ENCODE data around the gene CNPY3. TPM values are rescaled to one million over a fixed set of nuclear protein-coding genes. Genes with fewer than 3 reads are reported as not detected.

The CNPY3 gene
- total and polyA plus RNA-seq, 2 experiments from 2014 or later: 71.8 to 137 TPM

DNA sequence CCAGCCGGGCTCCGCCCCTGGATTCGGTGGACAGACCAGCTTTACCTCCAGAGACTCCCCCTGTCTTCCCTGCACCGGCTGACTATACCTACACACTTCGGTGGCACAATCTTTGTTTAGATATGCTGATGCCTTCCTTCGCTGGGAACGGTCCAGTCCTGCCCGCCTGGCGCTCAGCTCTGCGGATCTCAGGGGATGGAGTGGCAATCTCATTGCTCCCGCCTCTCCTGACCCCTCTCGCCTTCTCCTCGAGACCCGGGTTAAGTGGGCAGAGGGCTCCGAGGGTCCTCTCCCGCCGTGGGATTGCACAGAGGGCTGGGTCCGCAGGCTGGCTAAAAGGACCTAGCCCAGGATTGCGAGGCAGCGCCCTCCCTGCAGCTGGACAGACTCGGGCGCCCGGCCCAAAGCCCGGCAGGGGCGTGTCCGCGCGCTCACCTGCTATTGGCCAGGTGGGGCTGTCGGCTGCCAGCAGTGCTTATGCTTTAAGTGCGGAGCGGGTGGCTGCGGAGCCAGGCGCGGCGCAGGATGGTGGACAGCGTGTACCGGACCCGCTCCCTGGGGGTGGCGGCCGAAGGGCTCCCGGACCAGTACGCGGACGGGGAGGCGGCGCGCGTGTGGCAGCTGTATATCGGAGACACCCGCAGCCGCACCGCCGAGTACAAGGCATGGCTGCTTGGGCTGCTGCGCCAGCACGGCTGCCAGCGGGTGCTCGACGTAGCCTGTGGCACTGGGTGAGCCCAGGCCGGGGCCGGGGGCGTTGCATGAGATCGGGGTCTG, 31.2 kb downstream of the CNPY3 start, which contains the start of gene GNMT:
Gene GNMT (plus strand): TSS at position 512 of the 777 bp plus-strand sequence. CDS start 14 bp downstream, at position 526.
- 5% methylated on average over 43 of the region's 62 CpGs for WGBS (ENCODE audit: low lambda C conversion rate, missing lambda C conversion rate)
- Histone ChIP-seq H3K27me3 (no peaks in the 10 kb centered on the region), H3K36me3 (replicated peaks; ENCODE audit: insufficient read depth, low read depth) (no peaks in the 10 kb centered on the region), H3K9me3 (ENCODE audit: low read depth) (no peaks in the 10 kb centered on the region), H3K4me2 (peak within 1 kb of the TSS; percentile 100), H2AFZ (peak within 1 kb of the TSS; percentile 92), H3K27ac (no peak within 1 kb of the TSS), H3K4me1 (ENCODE audit: insufficient read depth) (peaks cover 14% of the 10 kb centered on the region), H4K20me1 (ENCODE audit: insufficient read depth, poor library complexity, severe bottlenecking) (no peaks in the 10 kb centered on the region), H3K9me2 (replicated peaks; ENCODE audit: insufficient read depth) (no peaks in the 10 kb centered on the region), H3K4me3 (peak within 1 kb of the TSS; percentile 52), H3K79me2 (no peaks in the 10 kb centered on the region)
- DNase-seq (ENCODE audit: low spot score): peak; percentile 77
- TF ChIP-seq EZH2phosphoT487 (IDR thresholded peaks at IDR 0.05; ENCODE audit: low read depth, severe bottlenecking, unreplicated experiment): no peak
- peak; percentile 44 for TF ChIP-seq EZH2 (IDR thresholded peaks at IDR 0.05; ENCODE audit: borderline replicate concordance)
- TF ChIP-seq, protein P1, sequence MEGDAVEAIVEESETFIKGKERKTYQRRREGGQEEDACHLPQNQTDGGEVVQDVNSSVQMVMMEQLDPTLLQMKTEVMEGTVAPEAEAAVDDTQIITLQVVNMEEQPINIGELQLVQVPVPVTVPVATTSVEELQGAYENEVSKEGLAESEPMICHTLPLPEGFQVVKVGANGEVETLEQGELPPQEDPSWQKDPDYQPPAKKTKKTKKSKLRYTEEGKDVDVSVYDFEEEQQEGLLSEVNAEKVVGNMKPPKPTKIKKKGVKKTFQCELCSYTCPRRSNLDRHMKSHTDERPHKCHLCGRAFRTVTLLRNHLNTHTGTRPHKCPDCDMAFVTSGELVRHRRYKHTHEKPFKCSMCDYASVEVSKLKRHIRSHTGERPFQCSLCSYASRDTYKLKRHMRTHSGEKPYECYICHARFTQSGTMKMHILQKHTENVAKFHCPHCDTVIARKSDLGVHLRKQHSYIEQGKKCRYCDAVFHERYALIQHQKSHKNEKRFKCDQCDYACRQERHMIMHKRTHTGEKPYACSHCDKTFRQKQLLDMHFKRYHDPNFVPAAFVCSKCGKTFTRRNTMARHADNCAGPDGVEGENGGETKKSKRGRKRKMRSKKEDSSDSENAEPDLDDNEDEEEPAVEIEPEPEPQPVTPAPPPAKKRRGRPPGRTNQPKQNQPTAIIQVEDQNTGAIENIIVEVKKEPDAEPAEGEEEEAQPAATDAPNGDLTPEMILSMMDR (IDR thresholded peaks at IDR 0.05; ENCODE audit: poor library complexity): no peak

DNA sequence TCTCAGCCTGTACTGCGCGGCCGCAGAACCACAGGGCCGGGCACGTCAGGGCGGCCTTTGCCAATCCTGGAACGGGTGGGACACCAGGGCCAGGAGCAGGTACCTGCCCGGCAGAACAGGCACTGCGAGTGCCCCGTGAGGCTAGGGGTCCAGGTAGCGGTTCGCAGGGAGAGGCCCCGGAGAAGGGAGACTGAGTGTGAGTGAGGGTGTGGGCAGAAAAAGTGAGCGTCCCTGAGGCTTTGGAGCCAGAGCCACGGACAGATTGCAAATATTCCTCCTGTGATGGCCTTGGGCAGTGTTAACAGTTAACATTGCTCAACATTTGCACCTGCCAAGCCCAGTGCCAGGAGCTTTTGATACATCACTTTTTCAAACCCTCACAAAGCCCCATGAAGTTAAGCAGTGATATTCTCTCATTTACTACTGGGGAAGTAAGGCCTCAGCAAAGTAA, 31.8 kb downstream of the CNPY3 start:
- WGBS (ENCODE audit: low lambda C conversion rate, missing lambda C conversion rate): 32% methylated on average over 15 of the region's 15 CpGs
- H4K20me1 ChIP-seq (ENCODE audit: insufficient read depth, poor library complexity, severe bottlenecking): no peaks in the 10 kb centered on the region
- DNase-seq (ENCODE audit: low spot score): no peak
- H3K4me2 ChIP-seq: peak overlapping the region; percentile 100
- no peak for TF ChIP-seq EZH2 (IDR thresholded peaks at IDR 0.05; ENCODE audit: borderline replicate concordance)
- TF ChIP-seq, protein P1 (IDR thresholded peaks at IDR 0.05; ENCODE audit: poor library complexity): no peak
- no peak for TF ChIP-seq EZH2phosphoT487 (IDR thresholded peaks at IDR 0.05; ENCODE audit: low read depth, severe bottlenecking, unreplicated experiment)
- no peak overlapping the region for H2AFZ ChIP-seq
- no peak overlapping the region for H3K27ac ChIP-seq
- H3K79me2 ChIP-seq: no peaks in the 10 kb centered on the region
- no peaks in the 10 kb centered on the region for H3K36me3 ChIP-seq (replicated peaks; ENCODE audit: insufficient read depth, low read depth)
- no peaks in the 10 kb centered on the region for H3K27me3 ChIP-seq
- H3K4me1 ChIP-seq (ENCODE audit: insufficient read depth): peaks cover 14% of the 10 kb centered on the region
- no peaks in the 10 kb centered on the region for H3K9me2 ChIP-seq (replicated peaks; ENCODE audit: insufficient read depth)
- H3K4me3 ChIP-seq: peak overlapping the region; percentile 52
- H3K9me3 ChIP-seq (ENCODE audit: low read depth): no peaks in the 10 kb centered on the region

DNA sequence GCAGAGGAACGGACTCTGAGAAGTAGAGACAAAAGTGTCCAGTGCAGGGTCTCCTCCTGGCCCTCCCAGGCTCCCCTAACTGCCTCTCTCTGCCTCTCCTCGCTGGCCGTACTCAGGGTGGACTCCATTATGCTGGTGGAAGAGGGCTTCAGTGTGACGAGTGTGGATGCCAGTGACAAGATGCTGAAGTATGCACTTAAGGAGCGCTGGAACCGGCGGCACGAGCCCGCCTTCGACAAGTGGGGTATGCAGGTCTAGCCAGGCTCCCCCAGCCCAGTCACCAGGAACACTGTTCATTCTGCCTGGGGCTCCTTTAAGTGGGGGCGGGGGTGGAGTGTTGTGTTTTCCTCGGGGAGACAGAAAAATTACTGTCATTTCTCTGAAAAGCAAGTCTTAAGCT, 32.8 kb downstream of the CNPY3 start:
- WGBS (ENCODE audit: low lambda C conversion rate, missing lambda C conversion rate): 94% methylated on average over 12 of the region's 12 CpGs
- no peak for DNase-seq (ENCODE audit: low spot score)
- Histone ChIP-seq H2AFZ (no peak overlapping the region), H3K27ac (no peak overlapping the region), H3K9me3 (ENCODE audit: low read depth) (no peaks in the 10 kb centered on the region), H3K4me1 (ENCODE audit: insufficient read depth) (peaks cover 14% of the 10 kb centered on the region), H4K20me1 (ENCODE audit: insufficient read depth, poor library complexity, severe bottlenecking) (no peaks in the 10 kb centered on the region), H3K4me3 (no peak overlapping the region), H3K4me2 (no peak overlapping the region), H3K27me3 (no peaks in the 10 kb centered on the region), H3K9me2 (replicated peaks; ENCODE audit: insufficient read depth) (no peaks in the 10 kb centered on the region), H3K79me2 (no peaks in the 10 kb centered on the region), H3K36me3 (replicated peaks; ENCODE audit: insufficient read depth, low read depth) (no peaks in the 10 kb centered on the region)
- TF ChIP-seq, protein P1 (IDR thresholded peaks at IDR 0.05; ENCODE audit: poor library complexity): no peak
- TF ChIP-seq EZH2 (IDR thresholded peaks at IDR 0.05; ENCODE audit: borderline replicate concordance) (no peak), EZH2phosphoT487 (IDR thresholded peaks at IDR 0.05; ENCODE audit: low read depth, severe bottlenecking, unreplicated experiment) (no peak)

All from hepatocyte (in vitro differentiated cells).